GM18498 (cell line): ENCODE measurements around the gene FOXN3.

Experiments used
- ATAC-seq: cut with Tn5 transposase; IDR thresholded peaks from one replicate; pipeline ENCODE4 v1.9.1; 2021; ENCODE audit warnings: mild to moderate bottlenecking, moderate library complexity; ENCODE audit not compliant: unreplicated experiment

FOXN3 gene

DNA sequence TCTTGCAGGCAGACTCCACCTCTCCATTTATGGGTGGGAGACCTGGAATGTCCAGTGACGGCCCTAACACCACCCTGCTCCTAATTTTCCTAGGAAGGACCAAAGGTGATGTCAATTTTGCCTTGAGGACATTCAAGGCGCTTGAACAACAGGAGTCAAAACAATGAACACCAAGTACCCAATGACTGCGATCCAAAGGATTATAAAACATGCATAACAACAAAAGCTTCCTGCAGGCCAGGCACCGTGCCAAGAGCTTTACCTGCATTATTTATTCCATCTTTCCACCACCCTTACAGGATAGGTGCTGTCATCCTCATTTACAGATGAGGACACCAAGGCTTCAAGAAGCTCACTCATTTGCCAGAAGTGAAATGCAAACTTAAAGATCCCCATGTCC, 15.2 kb upstream of the FOXN3 start:
- ATAC-seq, result no peak

DNA sequence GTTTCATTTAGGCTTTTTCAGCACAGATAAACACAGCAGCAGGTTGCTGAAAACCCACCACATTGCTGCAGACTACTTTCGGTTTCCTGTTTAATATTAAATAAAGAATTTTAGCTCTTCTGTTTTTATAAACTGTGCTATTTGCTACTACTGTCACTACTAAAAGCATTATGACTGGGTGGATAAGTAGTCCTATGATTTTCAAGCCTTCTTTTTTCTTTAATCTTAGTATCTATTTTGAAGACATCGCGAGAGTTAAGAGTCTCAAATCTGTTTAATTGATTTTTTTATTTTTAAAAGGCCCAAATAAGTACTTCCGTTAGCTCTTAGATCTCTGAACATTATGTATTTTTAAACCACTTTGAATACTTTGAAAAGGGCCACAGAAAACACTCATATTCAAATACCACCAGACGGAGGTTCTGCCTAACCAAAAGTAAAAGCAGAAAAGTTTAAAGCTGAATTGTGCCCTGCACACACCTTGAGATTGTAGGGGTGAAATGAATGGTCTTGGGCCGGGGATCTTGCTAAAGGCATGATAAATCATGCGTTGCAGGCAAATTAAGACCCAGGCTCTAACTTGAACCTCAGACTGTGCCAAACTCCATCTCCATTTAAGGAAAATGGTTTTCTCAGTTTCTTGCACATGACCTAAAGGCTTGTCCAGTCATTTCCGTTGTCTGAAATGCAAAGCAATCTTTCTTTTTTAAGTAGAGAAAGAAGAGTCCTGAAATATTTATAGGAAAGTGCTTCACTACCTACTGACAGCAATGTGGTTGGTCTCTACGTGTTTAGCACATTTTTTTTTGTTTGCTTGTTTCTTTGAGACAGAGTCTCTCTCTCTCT, 13.6 kb upstream of the FOXN3 start:
- ATAC-seq, result peak; percentile 94

DNA sequence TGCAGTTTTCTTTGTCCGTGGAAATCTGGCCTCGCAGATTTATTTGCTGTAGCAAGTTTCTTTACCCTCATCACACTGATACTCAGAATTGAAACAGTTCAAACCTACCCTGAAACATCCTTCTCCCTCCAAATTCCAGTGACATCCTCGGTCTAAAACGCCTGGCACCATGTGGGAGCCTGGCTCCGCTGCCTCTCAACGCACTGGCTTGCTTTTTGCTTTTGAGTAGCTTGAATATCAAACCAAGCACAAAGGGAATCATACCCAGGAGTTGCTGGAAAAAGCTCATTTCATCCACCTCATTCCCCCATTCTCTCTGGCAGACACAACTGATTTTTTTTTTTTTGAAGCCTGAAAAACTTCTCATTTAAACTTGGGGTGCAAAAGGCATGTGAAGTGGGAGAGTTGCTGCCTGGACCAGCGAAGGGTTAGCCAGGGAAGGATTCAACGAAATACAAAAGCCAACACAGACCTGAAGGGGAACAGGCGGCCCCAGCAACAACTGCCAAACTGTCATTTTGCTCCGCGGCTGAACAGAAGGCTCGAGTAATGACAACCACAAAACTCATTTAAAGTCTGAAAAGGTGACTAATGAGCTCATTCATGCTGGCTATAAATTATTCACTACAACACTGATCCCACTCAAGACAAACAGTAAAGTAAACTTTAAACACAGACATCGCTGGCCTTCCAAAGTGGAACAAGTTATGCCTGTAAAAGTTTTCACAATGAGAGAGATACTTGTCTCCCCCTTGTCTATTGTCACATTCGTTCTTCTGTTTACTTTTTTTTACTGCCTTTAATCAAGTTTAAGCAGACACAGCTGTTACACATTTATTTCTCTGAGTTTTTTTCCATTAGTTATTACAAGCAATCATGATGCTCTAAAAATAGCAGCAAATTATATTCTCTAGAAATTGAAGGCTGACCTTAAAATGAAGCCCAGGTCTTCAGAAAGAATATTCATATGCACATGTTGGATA, 12.5 kb upstream of the FOXN3 start:
- no peak for ATAC-seq

DNA sequence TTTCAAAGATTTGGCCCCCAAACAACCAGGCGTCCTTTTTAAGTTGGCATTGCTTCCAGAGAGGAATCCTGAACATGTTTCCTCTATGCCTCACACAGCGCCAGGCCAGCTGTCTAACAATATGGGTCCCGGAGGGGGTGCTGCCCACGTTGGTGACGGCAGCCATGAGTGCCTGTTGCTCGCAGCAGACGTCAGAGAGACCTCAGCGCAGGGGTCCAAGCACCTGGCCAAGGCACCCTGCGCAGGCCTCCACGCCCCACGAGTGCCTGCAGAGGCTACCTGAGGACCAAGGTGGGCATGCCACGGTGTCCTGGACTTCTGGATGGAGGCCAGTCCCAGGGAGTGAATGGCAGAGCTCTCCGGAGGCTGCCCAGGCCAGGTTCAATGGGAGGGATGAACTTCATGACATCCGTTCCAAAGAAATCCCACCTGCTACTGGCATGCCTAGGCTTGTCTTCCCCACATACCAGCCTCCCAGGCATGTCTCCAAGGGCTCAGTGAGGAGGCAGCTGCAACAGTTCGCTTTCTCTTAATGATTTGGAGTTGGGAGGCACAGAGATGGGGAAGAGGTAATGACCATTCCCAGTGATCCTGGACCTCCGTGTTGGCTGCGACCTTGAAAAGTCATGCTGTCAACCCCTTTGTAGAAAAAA, 11.6 kb upstream of the FOXN3 start:
- ATAC-seq, result no peak

DNA sequence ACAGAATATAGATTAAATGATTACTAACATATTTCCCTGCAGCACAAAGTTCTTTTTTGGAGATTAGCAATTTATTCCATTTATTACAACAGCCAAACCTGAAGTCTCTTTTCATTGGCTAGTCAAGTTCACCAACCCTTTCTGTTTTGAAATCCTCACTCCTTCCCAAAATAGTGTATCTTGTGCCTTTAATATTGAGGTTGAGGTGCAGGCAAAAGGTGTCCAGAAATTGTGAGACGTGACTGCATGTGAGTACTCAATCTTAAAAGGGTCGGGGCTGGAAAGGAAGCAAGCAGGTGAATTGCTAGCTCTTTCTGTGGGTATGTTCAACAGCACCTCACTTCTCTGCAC, 11.1 kb upstream of the FOXN3 start:
- no peak for ATAC-seq

DNA sequence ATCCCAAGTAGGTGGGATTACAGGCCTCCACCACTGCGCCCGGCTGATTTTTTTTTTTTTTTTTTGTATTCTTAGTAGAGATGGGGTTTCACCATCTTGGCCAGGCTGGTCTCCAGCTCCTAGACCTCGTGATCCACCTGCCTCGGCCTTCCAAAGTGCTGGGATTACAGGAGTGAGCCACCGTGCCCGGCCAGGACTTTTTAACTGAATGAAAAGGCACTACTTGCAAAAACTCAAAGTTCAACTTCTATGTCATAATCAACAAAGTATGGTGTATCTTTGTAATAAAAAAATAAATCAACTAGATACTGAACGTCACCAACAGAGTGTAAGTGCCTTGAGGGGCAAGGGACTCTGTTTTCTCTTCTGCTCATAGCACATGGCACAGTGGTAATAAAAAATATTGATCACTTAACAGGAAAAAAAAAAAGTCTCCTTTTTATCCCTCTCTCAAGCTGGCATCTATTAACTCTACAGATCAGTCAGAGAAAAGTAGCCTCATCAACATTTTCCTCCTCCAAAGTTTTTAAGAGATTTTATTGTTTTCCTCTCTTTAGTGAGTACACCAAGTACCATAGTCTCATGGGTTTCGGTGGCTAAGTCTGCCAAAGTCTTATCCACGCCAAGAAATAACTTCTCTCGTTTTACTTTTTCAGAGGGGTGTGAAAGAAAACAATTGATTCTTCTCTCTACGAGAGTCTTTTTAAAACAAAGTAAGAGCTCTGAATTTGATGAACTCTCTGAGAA, 10.6 kb upstream of the FOXN3 start:
- no peak for ATAC-seq

DNA sequence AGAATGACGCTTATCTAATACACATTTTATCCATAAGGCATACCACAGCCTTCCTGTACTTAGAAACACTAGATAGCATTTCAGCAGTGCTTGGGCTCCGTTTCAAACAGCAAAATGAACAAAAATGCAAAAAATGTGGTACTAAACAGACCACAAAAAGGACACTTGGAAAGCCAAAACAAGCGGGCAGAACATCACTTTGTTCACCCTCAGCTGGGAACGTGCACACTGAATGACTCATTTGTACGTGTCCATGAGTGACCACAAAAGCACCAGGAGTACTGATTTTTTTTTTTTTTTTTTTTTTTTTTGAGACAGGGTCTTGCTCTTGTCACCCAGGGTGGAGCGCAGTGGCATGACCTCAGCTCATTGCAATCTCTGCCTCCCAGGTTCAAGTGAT, 8.9 kb upstream of the FOXN3 start:
- peak; percentile 25 for ATAC-seq

DNA sequence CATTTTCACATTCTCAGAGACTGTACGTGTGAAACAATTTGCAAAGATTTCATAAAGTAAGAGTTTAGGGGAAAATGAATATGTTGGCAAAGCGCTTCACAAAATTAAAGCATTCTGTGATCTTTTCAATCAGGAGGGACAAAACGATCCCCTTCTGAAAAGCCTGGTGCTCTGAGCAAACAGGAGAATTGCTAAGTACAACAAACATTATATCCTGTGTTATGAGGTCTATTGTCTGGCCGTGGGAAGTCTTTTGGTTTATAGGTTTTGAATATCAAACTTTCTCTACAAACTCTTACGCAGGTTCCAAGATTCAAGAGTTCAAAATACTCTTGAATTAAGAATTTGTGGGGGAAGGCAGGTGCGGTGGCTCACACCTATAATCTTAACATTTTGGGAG, 7.2 kb upstream of the FOXN3 start:
- no peak for ATAC-seq

DNA sequence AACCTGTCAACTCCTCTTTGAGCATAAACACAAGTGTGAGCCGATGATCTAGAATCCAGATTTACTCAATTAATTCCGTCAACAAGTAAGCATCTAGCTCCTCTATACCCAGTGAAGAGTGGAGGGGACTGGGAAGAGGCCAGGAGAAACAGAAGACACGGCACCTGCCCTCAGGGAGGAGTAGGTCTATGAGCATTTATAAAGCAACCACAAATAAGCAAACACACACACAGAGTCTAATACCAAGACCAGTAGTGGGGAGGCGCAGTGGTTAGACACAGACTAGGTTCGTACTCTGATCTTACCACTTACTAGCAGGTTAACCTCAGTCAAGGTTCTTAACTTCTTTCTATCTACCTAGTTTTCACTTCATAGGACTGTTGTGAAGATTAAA, 5.9 kb upstream of the FOXN3 start:
- no peak for ATAC-seq

DNA sequence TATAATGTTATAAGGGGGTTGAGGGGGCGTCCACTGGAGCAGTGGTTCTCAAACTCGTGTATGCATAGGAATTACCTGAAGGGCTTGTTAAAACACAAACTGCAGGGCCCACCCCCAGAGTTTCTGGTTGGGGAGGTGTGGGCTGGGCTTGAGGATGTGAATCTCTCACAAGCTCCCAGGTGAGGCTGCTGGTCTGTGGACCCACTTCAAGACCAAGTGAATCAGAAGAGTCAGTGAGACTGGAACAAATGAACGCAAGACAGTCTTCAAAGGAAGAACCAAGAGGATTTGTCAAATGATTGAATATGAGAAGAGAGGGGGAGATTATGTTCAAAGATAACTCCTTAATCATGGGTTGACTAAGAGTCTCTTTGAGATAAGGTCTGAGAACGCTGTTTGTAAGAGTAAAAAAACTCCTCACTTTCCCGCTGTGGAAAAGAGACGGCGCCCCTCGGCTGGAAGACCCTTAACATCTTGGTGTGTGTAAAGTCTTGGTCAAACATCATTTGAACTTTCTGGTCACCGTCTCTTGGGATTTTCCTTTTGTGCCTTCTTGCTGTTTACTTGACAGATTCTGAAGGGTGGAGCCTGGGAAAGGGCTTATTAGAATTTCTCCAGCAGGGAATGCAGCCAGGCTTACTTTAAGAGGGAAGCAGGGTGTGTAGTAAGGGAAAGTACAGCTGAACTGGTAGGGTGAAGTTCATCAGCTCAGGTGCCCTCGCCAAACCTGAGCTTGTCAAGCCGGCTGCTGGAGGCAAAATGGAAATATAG, 5.3 kb upstream of the FOXN3 start:
- ATAC-seq, result no peak

DNA sequence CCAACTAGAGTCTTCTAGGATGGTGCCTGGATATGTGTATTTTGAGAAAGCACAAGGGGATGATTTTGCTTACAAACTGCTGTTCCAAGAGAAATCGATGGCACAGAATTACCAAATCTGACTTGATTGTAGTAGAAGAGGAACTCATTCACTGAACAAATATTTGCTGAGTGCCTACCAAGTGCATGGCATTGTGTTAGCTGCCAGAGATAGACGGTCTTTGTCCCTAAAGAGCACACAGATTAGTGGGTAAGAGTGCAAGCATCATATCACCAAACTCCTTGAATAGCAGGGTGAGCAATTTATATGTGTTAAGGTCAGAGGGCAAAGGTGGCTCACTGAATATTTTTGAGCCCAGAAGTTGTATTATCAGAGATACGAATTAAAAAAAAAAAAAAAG, 3.5 kb upstream of the FOXN3 start:
- no peak for ATAC-seq

DNA sequence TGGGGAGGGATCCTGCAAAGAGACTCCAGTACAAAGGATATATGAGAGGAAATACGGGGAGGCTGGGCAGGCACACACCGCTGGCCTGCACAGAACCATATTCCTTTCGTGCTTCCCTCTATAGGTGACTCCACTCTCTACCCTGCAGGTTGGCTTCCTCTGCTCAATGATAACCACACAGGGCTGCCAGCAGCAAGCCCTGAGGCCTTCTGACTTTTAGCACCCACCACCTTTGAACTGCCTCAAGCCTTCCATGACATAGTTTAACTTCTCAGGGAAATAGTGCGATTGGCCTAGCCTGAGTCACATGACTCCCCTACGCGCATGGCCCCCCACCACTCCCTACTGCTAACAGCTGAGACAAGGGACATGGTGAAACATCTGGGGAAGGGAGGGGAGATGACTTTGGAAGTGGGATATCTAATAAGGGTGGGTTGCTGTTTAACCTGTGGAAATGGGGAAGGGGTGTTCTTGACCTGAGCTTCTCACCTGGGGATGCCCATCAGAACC, 3.0 kb upstream of the FOXN3 start:
- ATAC-seq, result no peak

DNA sequence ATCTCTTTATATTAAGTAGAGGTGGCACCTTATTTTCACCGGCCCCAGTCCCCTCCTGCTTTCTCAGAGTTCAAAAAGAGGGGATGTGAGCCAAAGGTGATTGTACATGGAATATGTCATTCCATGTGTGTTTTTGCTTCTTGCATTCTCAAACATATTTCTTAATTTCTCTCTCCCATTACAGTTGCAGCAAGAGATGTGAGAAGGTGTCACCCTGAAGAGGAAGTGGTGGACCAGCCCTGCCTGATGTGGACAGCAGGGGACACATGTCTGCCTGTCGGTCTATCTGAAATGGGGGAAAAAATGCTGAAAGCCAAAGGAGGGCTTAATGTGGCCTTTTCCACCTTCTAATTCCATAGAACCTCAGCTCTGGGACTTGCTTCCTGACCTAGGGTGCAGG, 1.9 kb upstream of the FOXN3 start:
- ATAC-seq, result no peak

DNA sequence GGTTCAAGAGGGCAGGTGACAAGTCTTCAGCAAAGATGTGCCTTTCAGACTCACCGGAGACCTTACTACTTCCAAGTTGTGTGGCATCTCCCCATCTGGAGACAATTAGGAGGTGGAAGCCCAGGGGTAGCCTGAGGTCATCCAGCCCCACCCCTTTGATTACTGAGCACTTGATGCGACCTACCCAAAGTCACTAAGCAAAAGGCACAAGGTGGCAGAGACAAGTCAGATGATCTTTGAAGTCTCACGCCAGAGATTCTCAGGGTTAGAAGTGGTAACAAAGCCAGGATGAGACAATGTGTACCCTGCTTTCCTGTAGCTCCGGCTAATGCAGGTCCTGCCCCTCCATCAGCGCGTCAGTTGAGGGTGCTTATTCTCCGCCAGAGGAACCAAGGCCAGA, 1.4 kb upstream of the FOXN3 start:
- ATAC-seq, result no peak

DNA sequence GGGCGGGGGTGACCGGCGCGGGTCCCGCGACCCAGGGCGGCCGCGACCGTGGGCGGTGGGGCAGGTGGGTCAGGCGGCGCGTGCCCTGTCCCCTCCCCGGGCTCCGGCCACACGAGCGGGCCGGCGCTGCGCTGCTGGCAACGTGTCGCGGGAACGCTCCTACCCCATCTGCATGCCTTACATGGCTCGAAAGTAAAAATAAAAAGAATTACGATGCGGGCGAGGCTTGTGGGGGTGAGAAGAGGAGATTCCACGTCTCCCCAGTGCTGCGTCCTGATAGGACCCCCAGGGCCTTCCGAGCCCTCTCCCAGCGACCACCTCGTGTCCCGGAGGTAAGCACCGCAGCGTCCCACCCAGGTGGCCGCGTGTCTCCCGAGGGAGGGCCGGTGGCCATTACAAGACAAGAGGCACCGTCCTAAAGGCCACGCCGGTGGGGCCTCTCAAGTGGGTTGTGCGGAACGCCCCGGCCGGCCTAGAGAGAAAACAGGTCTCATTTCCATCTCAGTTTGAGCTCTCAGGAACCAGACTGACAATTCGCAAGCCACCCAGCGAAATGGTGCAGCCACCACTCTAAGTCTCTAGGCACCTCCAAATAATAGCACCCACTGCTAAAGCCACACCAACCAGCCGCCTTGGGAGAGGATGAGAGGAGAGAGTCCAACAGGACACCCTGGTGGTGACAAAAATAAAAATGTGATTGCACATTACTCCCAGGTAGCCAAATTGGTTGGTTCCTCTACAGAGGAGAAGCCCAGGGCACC, 612 bp upstream of the FOXN3 start:
- peak; percentile 48 for ATAC-seq

DNA sequence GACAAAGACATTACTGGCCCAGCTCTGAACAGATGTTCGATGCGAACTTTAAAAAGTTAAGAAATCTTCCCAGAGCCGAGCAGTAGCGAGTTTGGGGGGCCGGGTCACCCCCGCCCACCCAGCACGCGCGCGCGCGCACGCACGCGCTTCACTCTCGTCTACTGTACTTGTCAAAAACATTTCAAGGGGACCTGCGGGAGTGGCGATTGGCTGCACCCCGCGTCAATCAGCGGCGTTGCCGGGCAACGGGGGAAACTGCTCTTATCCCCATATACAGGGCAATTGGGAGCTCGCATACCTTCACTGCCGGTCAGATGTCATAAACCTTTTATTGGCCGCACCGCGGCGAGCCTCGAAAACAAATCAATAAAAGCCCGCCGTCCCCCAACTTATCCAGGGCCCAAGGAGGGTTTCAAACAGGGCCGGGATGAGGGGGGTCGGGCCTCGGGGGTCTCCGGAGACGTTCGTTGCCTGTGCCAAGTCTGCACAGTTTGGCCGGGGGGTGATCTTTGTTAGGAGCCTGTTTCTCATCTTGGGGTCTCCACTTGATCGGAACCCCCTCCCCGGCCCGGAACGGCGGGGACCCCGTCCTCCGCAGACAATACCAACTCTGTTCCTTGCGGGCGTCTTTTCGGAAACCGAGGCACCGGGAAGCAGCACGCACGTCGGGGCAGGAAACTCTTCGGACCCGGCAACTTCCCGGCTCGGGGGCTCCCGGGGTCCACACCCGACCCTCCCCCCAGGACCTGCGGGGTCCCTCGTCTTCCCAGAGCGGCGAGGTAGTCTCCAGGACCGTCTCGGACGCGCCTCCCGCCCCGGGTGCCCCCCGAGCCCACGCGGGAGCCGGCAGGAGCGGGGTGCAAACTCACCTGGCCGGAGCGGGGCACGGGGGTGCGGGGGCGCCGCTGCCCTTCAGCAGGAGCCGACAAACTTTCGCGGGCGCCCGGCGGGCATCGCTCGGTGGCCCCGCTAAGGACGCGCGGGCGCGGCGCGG, 734 bp downstream of the FOXN3 start:
- ATAC-seq, result peak; percentile 81

DNA sequence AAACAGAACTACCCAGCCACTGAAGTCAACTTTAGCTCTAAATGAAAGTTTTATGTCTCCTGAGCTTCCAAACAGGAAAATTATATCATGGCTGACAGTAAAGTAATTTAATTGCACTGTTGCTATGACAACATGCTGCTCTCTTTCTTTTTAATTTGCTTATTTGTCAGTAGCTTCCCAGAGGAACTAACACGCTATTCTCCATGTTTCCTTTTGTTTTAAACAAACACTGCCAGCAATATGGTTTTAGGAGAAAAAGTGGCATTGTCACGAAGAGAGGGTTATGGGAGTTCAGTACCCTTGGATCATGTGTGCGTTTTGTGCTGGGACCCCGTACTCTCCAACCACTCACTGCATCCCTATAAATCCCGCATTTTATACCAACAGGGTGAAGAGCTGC, 1.9 kb downstream of the FOXN3 start:
- ATAC-seq, result no peak

DNA sequence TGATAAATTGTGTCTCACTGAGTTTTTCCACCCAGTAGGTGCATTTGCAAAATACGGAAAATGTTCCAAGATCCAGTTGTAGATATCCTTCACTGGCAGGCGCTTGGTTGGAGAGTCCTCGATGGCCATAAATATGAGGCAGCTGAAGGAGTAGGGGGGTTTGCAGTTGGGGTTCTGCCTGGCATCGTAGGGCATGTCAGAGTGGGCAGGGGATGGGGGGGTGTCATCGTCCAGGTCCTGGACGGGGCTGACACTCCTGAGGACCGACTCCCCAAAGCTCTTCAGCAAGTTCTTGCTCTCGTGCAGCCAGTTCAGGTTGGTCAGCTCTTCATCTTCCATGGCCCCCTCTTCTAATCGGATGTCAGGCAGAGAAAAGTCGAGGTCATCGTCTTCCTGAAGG, 5.1 kb downstream of the FOXN3 start:
- no peak for ATAC-seq
